Measurements from ENCODE around the gene PCDH9.
A peak's percentile ranks its signal among the peaks of the same experiment; 100 is the strongest.

The PCDH9 gene

GRCh38 chr13:67077132-67077531 lies 153.0 kb downstream of the PCDH9 start:
- no peak for DNase-seq

- DNase-seq: no peak
Measured at GRCh38 chr13:67076378-67076777, 153.8 kb downstream of the PCDH9 start.

- DNase-seq: no peak
Measured at GRCh38 chr13:67075239-67075638, 154.9 kb downstream of the PCDH9 start.

- no peak for DNase-seq
Measured at GRCh38 chr13:67071918-67072598, 158.1 kb downstream of the PCDH9 start.

GRCh38 chr13:67070306-67070705 lies 159.8 kb downstream of the PCDH9 start:
- no peak for DNase-seq

GRCh38 chr13:67069117-67069767 lies 160.9 kb downstream of the PCDH9 start:
- DNase-seq: no peak

GRCh38 chr13:67064920-67065319 lies 165.2 kb downstream of the PCDH9 start:
- no peak for DNase-seq

GRCh38 chr13:67063036-67063435 lies 167.1 kb downstream of the PCDH9 start:
- DNase-seq: peak; percentile 70

GRCh38 chr13:67062160-67062559 lies 168.0 kb downstream of the PCDH9 start:
- no peak for DNase-seq

- DNase-seq: no peak
Measured at GRCh38 chr13:67061750-67062149, 168.4 kb downstream of the PCDH9 start.

GRCh38 chr13:67052550-67053490 lies 177.3 kb downstream of the PCDH9 start:
- no peak for DNase-seq

- DNase-seq: no peak
Measured at GRCh38 chr13:67049744-67050143, 180.4 kb downstream of the PCDH9 start.

GRCh38 chr13:67048821-67049150 lies 181.3 kb downstream of the PCDH9 start:
- DNase-seq: no peak

- DNase-seq: no peak
Measured at GRCh38 chr13:67048084-67048820, 181.9 kb downstream of the PCDH9 start.

- no peak for DNase-seq
Measured at GRCh38 chr13:67045357-67045756, 184.8 kb downstream of the PCDH9 start.

GRCh38 chr13:67043901-67044300 lies 186.2 kb downstream of the PCDH9 start:
- no peak for DNase-seq

GRCh38 chr13:67042556-67042955 lies 187.6 kb downstream of the PCDH9 start:
- no peak for DNase-seq

GRCh38 chr13:67036699-67037457 lies 193.3 kb downstream of the PCDH9 start:
- no peak for DNase-seq

- DNase-seq: no peak
Measured at GRCh38 chr13:67033170-67033569, 197.0 kb downstream of the PCDH9 start.

GRCh38 chr13:67023130-67023876 lies 206.8 kb downstream of the PCDH9 start:
- DNase-seq: peak; percentile 16

GRCh38 chr13:67018775-67019174 lies 211.4 kb downstream of the PCDH9 start:
- no peak for DNase-seq

- no peak for DNase-seq
Measured at GRCh38 chr13:67017276-67017675, 212.9 kb downstream of the PCDH9 start.
